Left lung (tissue), 10 donors: ENCODE measurements around the gene SPOCK1. TPM values are rescaled to one million over a fixed set of nuclear protein-coding genes. Genes with fewer than 3 reads are reported as not detected.

Experiments
- ATAC-seq: fragments of 200-7000 bp; cut with Tn5 transposase; one replicate; pipeline ENCODE4 v1.9.1; 2020; ENCODE audit warnings: moderate library complexity
- DNase-seq, 4 donors: peaks; one replicate each; pipeline ENCODE4 v3.0.0-alpha.2; 2013 to 2020
- H3K27ac ChIP-seq, 2 donors: fragments of 200-600 bp; sonication (generic) in 1 of 2; one replicate each; pipeline versions ENCODE4 v1.5.0 to v1.8.0; 2020 to 2021
- H3K27me3 ChIP-seq, 2 donors: fragments of 200-600 bp; sonication (generic) in 1 of 2; one replicate each; pipeline versions ENCODE4 v1.5.0 to v1.8.0; 2020 to 2021
- H3K36me3 ChIP-seq, 2 donors: fragments of 200-600 bp; sonication (generic) in 1 of 2; one replicate each; pipeline versions ENCODE4 v1.5.0 to v1.8.0; 2020 to 2021
- H3K4me1 ChIP-seq, 2 donors: fragments of 200-600 bp; one replicate each; pipeline ENCODE4 v1.8.0; 2021
- H3K4me3 ChIP-seq, 2 donors: fragments of 200-600 bp; sonication (generic) in 1 of 2; one replicate each; pipeline versions ENCODE4 v1.5.0 to v1.8.0; 2020 to 2021; ENCODE audit warnings: mild to moderate bottlenecking in 1 of 2
- H3K9me3 ChIP-seq, 2 donors: fragments of 200-600 bp; sonication (generic) in 1 of 2; one replicate each; pipeline versions ENCODE4 v1.5.0 to v1.8.0; 2020 to 2021
- CTCF ChIP-seq, 2 donors: fragments of 200-600 bp; sonication (generic) in 1 of 2; IDR thresholded peaks; one replicate each; pipeline versions ENCODE4 v1.5.0 to v1.8.0; 2021; ENCODE audit warnings: antibody characterized with exemption in 2 of 2
- intact Hi-C, 2 donors: fragments of 100-400 bp; cut with DNase I; formaldehyde crosslinking; loops; one replicate each; pipeline versions ENCODE4 v1.11.2 to v1.14.2; 2022
- polyA plus RNA-seq, 6 donors: library from polyadenylated mRNA; unstranded; fragments of 120-200 nt; gene quantifications; one replicate each; pipeline ENCODE4 v1.2.1, GENCODE V29; 2013; ENCODE audit not compliant: insufficient read length in 6 of 6
- total RNA-seq, 2 donors: library from RNA; stranded (reverse); fragmentation: NEBNext Ultra II Directional; extraction: Animal tissue kit (Norgen Biotek cat#: 25700); gene quantifications; one replicate each; pipeline ENCODE4 v1.2.1, GENCODE V29; 2021
- donor health status: DM: no; HTN: yes; CAD: no.
- donor health status: DM: no; HTN: no; CAD: no.

The SPOCK1 gene
- total and polyA plus RNA-seq, 8 donors, result 0.43 to 7.6 (median 0.73) TPM

- no peak for ATAC-seq
- H3K9me3 ChIP-seq, result no peaks in the 10 kb centered on the region
- TF ChIP-seq CTCF (IDR thresholded peaks at IDR 0.05), result no peak
Observed at GRCh38 chr5:137248527-137248926, 250.6 kb downstream of the SPOCK1 start.

GRCh38 chr5:137245438-137245837 is 253.7 kb downstream of the SPOCK1 start:
- H3K27me3 ChIP-seq, result no peaks in the 10 kb centered on the region
- ATAC-seq, result no peak
- no peaks in the 10 kb centered on the region for H3K9me3 ChIP-seq
- intact Hi-C loops, result no loop called here
- H3K4me1 ChIP-seq, result no peaks in the 10 kb centered on the region
- no peak overlapping the region for H3K4me3 ChIP-seq
- H3K36me3 ChIP-seq, result no peaks in the 10 kb centered on the region
- no peak for DNase-seq
- TF ChIP-seq CTCF (IDR thresholded peaks at IDR 0.05), result no peak
- no peak overlapping the region for H3K27ac ChIP-seq

More at GRCh38 chr5:137248527-137248926, 250.6 kb downstream of the SPOCK1 start:
- no peak overlapping the region for H3K27ac ChIP-seq
- DNase-seq, result no peak
- no peak overlapping the region for H3K4me3 ChIP-seq
- H3K36me3 ChIP-seq, result no peaks in the 10 kb centered on the region
- H3K4me1 ChIP-seq, result no peaks in the 10 kb centered on the region
- no peaks in the 10 kb centered on the region for H3K27me3 ChIP-seq
- intact Hi-C loops, result no loop called here

GRCh38 chr5:137240285-137240684 is 258.8 kb downstream of the SPOCK1 start:
- Histone ChIP-seq H3K9me3 (no peaks in the 10 kb centered on the region), H3K4me3 (no peak overlapping the region), H3K27ac (no peak overlapping the region), H3K4me1 (no peaks in the 10 kb centered on the region), H3K36me3 (no peaks in the 10 kb centered on the region), H3K27me3 (peaks cover 0 to 5% of the 10 kb centered on the region in 2 donors)
- TF ChIP-seq CTCF (IDR thresholded peaks at IDR 0.05), result no peak
- ATAC-seq (no peak), DNase-seq (no peak)
- intact Hi-C loops, result no loop called here

GRCh38 chr5:137236849-137237507 is 262.1 kb downstream of the SPOCK1 start:
- no peak for TF ChIP-seq CTCF (IDR thresholded peaks at IDR 0.05)
- Histone ChIP-seq H3K4me3 (no peak overlapping the region), H3K4me1 (no peaks in the 10 kb centered on the region), H3K36me3 (no peaks in the 10 kb centered on the region), H3K9me3 (no peaks in the 10 kb centered on the region), H3K27me3 (peaks cover 0 to 5% of the 10 kb centered on the region in 2 donors), H3K27ac (no peak overlapping the region)
- DNase-seq (no peak), ATAC-seq (no peak)
- intact Hi-C loops, result no loop called here

GRCh38 chr5:137236252-137236651 is 262.9 kb downstream of the SPOCK1 start:
- Histone ChIP-seq H3K27ac (no peak overlapping the region), H3K9me3 (no peaks in the 10 kb centered on the region), H3K4me3 (no peak overlapping the region), H3K36me3 (no peaks in the 10 kb centered on the region), H3K4me1 (no peaks in the 10 kb centered on the region), H3K27me3 (peaks cover 0 to 5% of the 10 kb centered on the region in 2 donors)
- no peak for TF ChIP-seq CTCF (IDR thresholded peaks at IDR 0.05)
- DNase-seq, result no peak
- intact Hi-C loops, result no loop called here
- no peak for ATAC-seq
